Stimulated activated CD4-positive, alpha-beta T cell treated with anti-CD3 and anti-CD28 coated beads, Interleukin-2, amount 100 ng/mL, for 48 hours (primary cell): Measurements from ENCODE around the gene ITGBL1.

Experiments used
- DNase-seq, 2 donors: peaks; one replicate each; pipeline ENCODE4 v3.0.0-alpha.2; 2020

Gene ITGBL1

GRCh38 chr13:101451641-101452040, 834 bp upstream of the ITGBL1 start:
- no peak for DNase-seq

DNA sequence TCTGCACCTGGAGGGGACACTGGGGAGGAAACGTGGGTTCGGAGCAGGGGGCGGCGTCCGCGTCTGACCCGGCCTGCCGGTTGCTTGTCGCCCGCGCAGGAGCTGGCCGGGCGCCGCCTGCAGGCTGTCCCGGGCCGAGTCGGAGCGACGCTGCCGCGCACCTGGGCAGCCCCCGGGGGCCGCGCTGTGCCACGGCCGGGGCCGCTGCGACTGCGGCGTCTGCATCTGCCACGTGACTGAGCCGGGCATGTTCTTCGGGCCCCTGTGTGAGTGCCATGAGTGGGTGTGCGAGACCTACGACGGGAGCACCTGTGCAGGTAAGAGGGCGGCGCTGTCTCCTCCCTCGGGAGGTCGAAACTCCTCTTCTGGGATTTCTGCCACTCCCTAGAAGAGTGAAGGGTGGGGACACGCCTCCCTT, 1.3 kb downstream of the ITGBL1 start:
- DNase-seq: no peak

GRCh38 chr13:101454767-101455166, 2.3 kb downstream of the ITGBL1 start:
- no peak for DNase-seq

GRCh38 chr13:101455863-101456262, 3.4 kb downstream of the ITGBL1 start:
- no peak for DNase-seq

DNA sequence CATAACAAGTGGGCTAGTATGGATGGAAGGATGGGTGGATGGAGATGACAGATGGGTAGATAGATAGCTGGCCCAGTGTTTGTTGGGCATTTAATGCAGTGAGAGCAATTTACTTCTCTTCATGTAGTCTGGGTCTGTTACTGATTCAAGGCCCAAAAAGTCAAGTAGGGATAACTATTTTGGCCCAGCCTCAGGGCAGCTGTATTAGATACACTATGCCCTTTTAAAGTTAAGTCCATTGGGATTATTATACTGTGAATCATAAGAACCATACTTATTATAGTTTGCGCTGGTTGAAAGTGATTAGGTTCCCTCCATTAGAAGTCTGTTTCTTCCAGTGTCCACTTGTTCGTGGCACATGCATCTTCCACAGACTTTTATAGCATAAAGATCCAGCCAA, 4.7 kb downstream of the ITGBL1 start:
- no peak for DNase-seq

- no peak for DNase-seq
These were observed 13.4 kb downstream of the ITGBL1 start for GRCh38 chr13:101465877-101466276.

- DNase-seq: no peak
These were observed 14.9 kb downstream of the ITGBL1 start for GRCh38 chr13:101467415-101467814.

- DNase-seq: no peak
These were observed 21.0 kb downstream of the ITGBL1 start for GRCh38 chr13:101473458-101473857.

GRCh38 chr13:101474419-101474957, 22.0 kb downstream of the ITGBL1 start:
- no peak for DNase-seq

- DNase-seq: no peak
These were observed 23.1 kb downstream of the ITGBL1 start for GRCh38 chr13:101475536-101475935.

DNA sequence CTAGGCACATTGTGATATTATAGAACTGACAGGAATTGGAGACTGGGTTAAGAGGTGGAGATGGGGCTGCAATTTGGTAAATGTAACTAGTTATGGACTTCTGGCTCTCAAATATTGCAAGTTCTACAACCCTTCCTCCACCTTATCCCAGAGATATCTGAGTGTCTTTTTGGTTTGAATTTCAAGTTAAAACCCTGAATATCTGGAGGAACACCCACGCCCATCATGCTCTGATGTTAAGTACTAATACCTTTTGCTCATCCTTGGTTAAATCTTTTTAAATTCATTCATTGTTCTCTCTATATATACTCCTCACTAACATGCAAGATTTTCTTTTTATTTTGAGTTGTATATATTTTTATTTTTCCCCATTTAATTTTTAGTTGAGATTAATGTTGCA, 28.9 kb downstream of the ITGBL1 start:
- DNase-seq: no peak

GRCh38 chr13:101486708-101487437, 34.4 kb downstream of the ITGBL1 start:
- DNase-seq: no peak

GRCh38 chr13:101487438-101487830, 35.0 kb downstream of the ITGBL1 start:
- DNase-seq: no peak

GRCh38 chr13:101488734-101489133, 36.3 kb downstream of the ITGBL1 start:
- no peak for DNase-seq

GRCh38 chr13:101489643-101490405, 37.3 kb downstream of the ITGBL1 start:
- no peak for DNase-seq

GRCh38 chr13:101490406-101491015, 38.0 kb downstream of the ITGBL1 start:
- no peak for DNase-seq

- no peak for DNase-seq
These were observed 39.9 kb downstream of the ITGBL1 start for GRCh38 chr13:101492251-101492910.

- no peak for DNase-seq
These were observed 41.1 kb downstream of the ITGBL1 start for GRCh38 chr13:101493541-101493940.

- DNase-seq: no peak
These were observed 46.9 kb downstream of the ITGBL1 start for GRCh38 chr13:101499406-101499805.

DNA sequence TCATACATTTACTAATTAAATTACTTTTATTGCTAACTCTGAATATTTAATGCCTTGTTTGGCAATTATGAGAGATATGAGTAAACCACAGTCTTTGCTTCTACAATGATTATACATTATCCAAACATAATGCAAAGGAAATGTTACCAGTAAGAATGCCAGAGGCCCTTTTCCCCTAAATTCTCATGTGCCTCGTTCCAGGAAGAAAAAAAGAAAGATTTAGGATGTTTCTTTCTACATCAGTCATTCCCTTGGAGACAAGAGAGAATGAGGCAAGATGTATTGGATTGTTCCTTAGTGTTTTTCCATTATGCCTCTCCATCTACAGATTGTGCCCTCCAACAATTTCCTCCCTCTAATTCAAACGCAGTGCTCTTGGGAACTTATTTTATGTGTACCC, 50.1 kb downstream of the ITGBL1 start:
- DNase-seq: no peak

- DNase-seq: no peak
These were observed 58.7 kb downstream of the ITGBL1 start for GRCh38 chr13:101511161-101511560.

- DNase-seq: no peak
These were observed 59.3 kb downstream of the ITGBL1 start for GRCh38 chr13:101511766-101512165.

DNA sequence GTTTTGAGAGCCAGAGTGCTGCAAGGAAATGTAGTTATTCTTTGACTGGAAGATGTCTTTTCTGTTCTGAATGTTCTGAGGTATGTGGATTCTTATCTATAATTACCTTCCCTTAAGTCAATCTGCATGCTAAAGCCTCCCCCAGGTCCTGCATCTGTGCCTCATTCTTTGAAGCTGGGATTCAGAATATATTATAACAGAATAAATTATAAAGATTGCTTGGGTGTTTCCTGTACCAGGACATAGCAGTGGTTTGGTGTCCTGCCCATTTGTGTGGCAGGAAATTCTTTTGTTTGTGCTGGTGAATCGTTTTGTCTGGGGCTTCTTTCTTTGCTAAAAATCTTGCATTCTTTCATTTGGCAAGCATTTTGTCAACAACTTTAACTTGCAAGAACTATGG, 60.2 kb downstream of the ITGBL1 start:
- DNase-seq: no peak
